Spleen (tissue), 7 donors: Measurements from ENCODE around the gene BABAM2.

Experiments
- CTCF ChIP-seq, 11 experiments: fragments of 200-600 bp in 7 of 11; fragments of 450-650 bp in 4 of 11; sonication (generic) in 4 of 11; IDR thresholded peaks in 8 of 11; conservative IDR thresholded peaks in 3 of 11; 1 replicate in 7 of 11; 2 replicates in 4 of 11; pipeline versions ENCODE4 v1.4.0 to v1.8.0; 2016 to 2021; ENCODE audit warnings: antibody characterized with exemption in 11 of 11, inconsistent platforms in 4 of 11, mild to moderate bottlenecking in 1 of 11
- POLR2A ChIP-seq, 3 donors: fragments of 450-650 bp; IDR thresholded peaks; one replicate each; pipeline ENCODE4 v1.5.1; 2017; ENCODE audit warnings: antibody characterized with exemption in 3 of 3, mild to moderate bottlenecking in 1 of 3
- donor health status: DM: no; HTN: no; CAD: no; lungs with moderate emphysema.
- donor health status: DM: no; HTN: no; CAD: no.
- donor health status: DM: no; HTN: no; CAD: no.

DNA sequence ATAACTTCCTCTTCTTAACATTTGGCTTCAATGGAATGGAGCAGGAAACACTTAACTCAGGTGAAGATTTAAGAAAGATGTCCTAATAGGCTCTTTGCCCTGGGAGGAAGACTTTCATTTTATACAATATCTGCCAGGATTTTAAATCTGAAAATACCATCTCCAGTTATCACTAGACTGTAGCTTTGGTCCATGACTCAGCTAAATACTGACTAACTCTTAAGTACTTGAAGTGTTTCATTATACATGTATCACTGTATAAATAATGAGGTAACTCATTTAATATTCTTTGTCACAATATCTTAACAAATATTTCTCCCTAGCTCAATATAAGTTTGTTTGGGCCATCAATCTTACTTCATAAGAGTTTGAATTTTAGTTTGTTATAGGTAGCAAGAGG is 35.1 kb upstream of the BABAM2 start:
- no peak for TF ChIP-seq CTCF (IDR thresholded peaks at IDR 0.05 in 8 of 11, conservative IDR thresholded peaks at IDR 0.05 in 3 of 11)
- TF ChIP-seq POLR2A (IDR thresholded peaks at IDR 0.05), result no peak
